ENCODE measurements around the gene CORIN. TPM values are rescaled to one million over a fixed set of nuclear protein-coding genes. Genes with fewer than 3 reads are reported as not detected.

CORIN gene
- total and polyA plus RNA-seq, 2 donors (not counting 3 experiments of a cell fraction or from before 2014, with no cell fraction given): 0.07 to 0.40 TPM

DNA sequence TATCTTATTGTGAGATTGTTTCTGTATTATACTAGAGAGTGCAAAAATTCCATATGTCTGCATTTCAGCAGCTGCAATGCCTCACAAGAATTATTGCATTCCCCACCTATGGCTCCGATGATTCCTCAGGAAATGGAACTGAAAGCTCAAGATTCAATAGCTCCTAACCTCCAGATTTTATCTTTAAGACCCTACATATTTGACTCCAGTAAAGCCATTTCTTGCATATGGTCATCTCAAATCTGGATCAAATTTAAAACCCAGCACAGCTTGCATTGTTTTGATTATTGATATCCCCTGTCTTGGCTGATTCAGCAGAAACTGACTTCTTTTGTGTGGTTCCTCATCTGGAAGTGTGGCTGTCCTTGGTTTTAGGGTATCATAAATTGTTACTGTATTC is 142.6 kb downstream of the CORIN start:
- Histone ChIP-seq H3K79me2 (ENCODE audit: control insufficient read depth, insufficient read depth, low read length) (no peaks in the 10 kb centered on the region), H3K27me3 (ENCODE audit: control insufficient read depth in 2 of 2, insufficient read depth in 2 of 2, low read length in 2 of 2) (no peaks in the 10 kb centered on the region), H3K9me3 (replicated peaks; ENCODE audit: control insufficient read depth, insufficient read depth, low read length) (no peaks in the 10 kb centered on the region), H3K4me1 (ENCODE audit: control insufficient read depth, extremely low read depth, insufficient read depth, low read length) (no peaks in the 10 kb centered on the region), H4K20me1 (replicated peaks; ENCODE audit: control insufficient read depth, extremely low read depth, insufficient read depth, low read length) (no peaks in the 10 kb centered on the region), H2AFZ (ENCODE audit: low read depth, low read length) (no peak overlapping the region), H3K4me3 (replicated peaks in 1 of 3; ENCODE audit: insufficient read depth in 1 of 3, low read depth in 1 of 3, low read length in 3 of 3) (no peak overlapping the region), H3K9me1 (replicated peaks; ENCODE audit: control insufficient read depth, extremely low read depth, insufficient read depth, low read length) (no peaks in the 10 kb centered on the region), H3K36me3 (ENCODE audit: control insufficient read depth in 2 of 2, extremely low read depth in 1 of 2, insufficient read depth in 2 of 2, low read length in 2 of 2) (no peaks in the 10 kb centered on the region), H3K27ac (ENCODE audit: insufficient read depth, low read depth, low read length) (no peak overlapping the region), H3K4me2 (ENCODE audit: insufficient read depth, low read length) (no peak overlapping the region), H3K9ac (replicated peaks; ENCODE audit: extremely low read depth, insufficient read depth, low read length) (no peak overlapping the region)
- no peak for TF ChIP-seq CTCF (IDR thresholded peaks at IDR 0.05; ENCODE audit: extremely low read depth in 1 of 2, insufficient read depth in 1 of 2, low read depth in 1 of 2, low read length in 2 of 2)
- TF ChIP-seq GATA2 (IDR thresholded peaks at IDR 0.05; ENCODE audit: insufficient read depth, insufficient read length, low read depth, low read length): no peak
- TF ChIP-seq FOS (IDR thresholded peaks at IDR 0.05; ENCODE audit: borderline replicate concordance, insufficient read depth, low read length): no peak
- no peak for TF ChIP-seq POLR2A (IDR thresholded peaks at IDR 0.05; ENCODE audit: low read depth, low read length)
- TF ChIP-seq, protein P1, sequence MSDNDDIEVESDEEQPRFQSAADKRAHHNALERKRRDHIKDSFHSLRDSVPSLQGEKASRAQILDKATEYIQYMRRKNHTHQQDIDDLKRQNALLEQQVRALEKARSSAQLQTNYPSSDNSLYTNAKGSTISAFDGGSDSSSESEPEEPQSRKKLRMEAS (IDR thresholded peaks at IDR 0.05; ENCODE audit: insufficient read depth, insufficient read length): no peak
- no peak for TF ChIP-seq EZH2 (IDR thresholded peaks at IDR 0.05; ENCODE audit: borderline replicate concordance, low read depth, low read length, severe bottlenecking)
- no TSS peak for BruUV-seq (replicated peaks)
- intact Hi-C loops (cut with micrococcal nuclease): no loop called here
- dilution Hi-C loops (cut with MboI; ENCODE audit: extremely low pct_ligation_motif_present, low sequenced_read_pairs): no loop called here
- no peak for DNase-seq (ENCODE audit: low read depth, low spot score)
- ChIA-PET POLR2A (no interaction called here), CTCF (interaction anchor here (0.9 to 1.7 kb wide), 3 partner anchors 10 to 26 kb away, joined by 4 to 5 read pairs (median 4); no protein-coding TSS in a partner anchor)
- FAIRE-seq: no peak
